Upper lobe of right lung (tissue), 1 donor: ENCODE results near the gene INSYN1. TPM values are rescaled to one million over a fixed set of nuclear protein-coding genes. Genes with fewer than 3 reads are reported as not detected.

Source experiments
- total RNA-seq: library from RNA; stranded (reverse); fragmentation: NEBNext Ultra II Directional; extraction: Animal tissue kit (Norgen Biotek cat#: 25700); gene quantifications from one replicate; pipeline ENCODE4 v1.2.1, GENCODE V29; 2021
- donor health status: DM: no; HTN: yes; CAD: no; lungs with severe emphysema.

The INSYN1 gene
- total RNA-seq, 1 donor from 2014 or later: 6.2 TPM

Other genes with a start within 250 kb of the INSYN1 start
- 131 TPM for gene NPTN, start 120.0 kb downstream of the INSYN1 start, total RNA-seq
- gene CD276, start 69.0 kb downstream of the INSYN1 start, total RNA-seq: 60.8 TPM
- not detected for gene TBC1D21, start 120.2 kb upstream of the INSYN1 start, total RNA-seq
- 11.1 TPM for gene LOXL1, start 173.1 kb upstream of the INSYN1 start, total RNA-seq
- gene STOML1, start 238.9 kb upstream of the INSYN1 start, total RNA-seq: 23.4 TPM
- gene PML, start 241.4 kb upstream of the INSYN1 start, total RNA-seq: 82.9 TPM